HL-60 (cell line): Measurements from ENCODE around the gene GRM4.

ENCODE experiments used
- GABPA ChIP-seq: IDR thresholded peaks from 2 replicates; pipeline ENCODE4 v1.6.1; 2012; ENCODE audit warnings: low read depth
- POLR2AphosphoS5 ChIP-seq: IDR thresholded peaks from 2 replicates; pipeline ENCODE4 v1.6.1; 2012; ENCODE audit warnings: low read depth
- TF ChIP-seq, protein P1 (sequence below): IDR thresholded peaks from one replicate; pipeline ENCODE4 v1.5.1; 2011; ENCODE audit warnings: low read length, control low read depth, inconsistent platforms; ENCODE audit not compliant: insufficient read depth

- TF ChIP-seq, protein P1, sequence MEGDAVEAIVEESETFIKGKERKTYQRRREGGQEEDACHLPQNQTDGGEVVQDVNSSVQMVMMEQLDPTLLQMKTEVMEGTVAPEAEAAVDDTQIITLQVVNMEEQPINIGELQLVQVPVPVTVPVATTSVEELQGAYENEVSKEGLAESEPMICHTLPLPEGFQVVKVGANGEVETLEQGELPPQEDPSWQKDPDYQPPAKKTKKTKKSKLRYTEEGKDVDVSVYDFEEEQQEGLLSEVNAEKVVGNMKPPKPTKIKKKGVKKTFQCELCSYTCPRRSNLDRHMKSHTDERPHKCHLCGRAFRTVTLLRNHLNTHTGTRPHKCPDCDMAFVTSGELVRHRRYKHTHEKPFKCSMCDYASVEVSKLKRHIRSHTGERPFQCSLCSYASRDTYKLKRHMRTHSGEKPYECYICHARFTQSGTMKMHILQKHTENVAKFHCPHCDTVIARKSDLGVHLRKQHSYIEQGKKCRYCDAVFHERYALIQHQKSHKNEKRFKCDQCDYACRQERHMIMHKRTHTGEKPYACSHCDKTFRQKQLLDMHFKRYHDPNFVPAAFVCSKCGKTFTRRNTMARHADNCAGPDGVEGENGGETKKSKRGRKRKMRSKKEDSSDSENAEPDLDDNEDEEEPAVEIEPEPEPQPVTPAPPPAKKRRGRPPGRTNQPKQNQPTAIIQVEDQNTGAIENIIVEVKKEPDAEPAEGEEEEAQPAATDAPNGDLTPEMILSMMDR: no peak
- TF ChIP-seq GABPA (no peak), POLR2AphosphoS5 (no peak)
Observed at GRCh38 chr6:34086558-34086957, 59.3 kb downstream of the GRM4 start.
